ENCODE results near the gene CDH7.

- TF ChIP-seq CTCF (IDR thresholded peaks at IDR 0.05) (no peak), POLR2A (IDR thresholded peaks at IDR 0.05) (no peak), POLR2AphosphoS5 (IDR thresholded peaks at IDR 0.05) (no peak)
These were observed 39.3 kb upstream of the CDH7 start for GRCh38 chr18:65711493-65711892.
